Testis (tissue), 2 donors: ENCODE results near the gene SPACA1.

Source experiments
- CTCF ChIP-seq, 3 experiments: fragments of 450-650 bp in 2 of 3; fragments of 200-600 bp in 1 of 3; sonication (generic) in 1 of 3; IDR thresholded peaks; one replicate each; pipeline ENCODE4 v1.5.1; 2016 to 2019; ENCODE audit warnings: antibody characterized with exemption in 3 of 3, mild to moderate bottlenecking in 2 of 3, moderate library complexity in 1 of 3
- POLR2A ChIP-seq: fragments of 450-650 bp; IDR thresholded peaks from one replicate; pipeline ENCODE4 v1.6.1; 2017; ENCODE audit warnings: antibody characterized with exemption, mild to moderate bottlenecking, moderate library complexity

GRCh38 chr6:88107241-88107640 lies 59.6 kb downstream of the SPACA1 start:
- TF ChIP-seq CTCF (IDR thresholded peaks at IDR 0.05) (no peak), POLR2A (no peak)
